HepG2 (cell line): ENCODE results near the gene GARS1. TPM values are rescaled to one million over a fixed set of nuclear protein-coding genes. Genes with fewer than 3 reads are reported as not detected.

ENCODE experiments used
- BRD4 ChIP-seq: sonication (generic); formaldehyde crosslinking; IDR thresholded peaks from 2 replicates; pipeline ENCODE4 v1.4.0; 2020; ENCODE audit warnings: missing genetic modification reagents
- CREM ChIP-seq, 2 experiments: sonication (generic) in 1 of 2; formaldehyde crosslinking in 1 of 2; IDR thresholded peaks; 2 replicates each; pipeline versions ENCODE4 v1.4.0 to v1.6.1; 2016 to 2020; ENCODE audit warnings: antibody characterized with exemption in 1 of 2, mild to moderate bottlenecking in 1 of 2, missing genetic modification reagents in 1 of 2
- ESRRA ChIP-seq: sonication (generic); formaldehyde crosslinking; IDR thresholded peaks from 2 replicates; pipeline ENCODE4 v1.5.1; 2020; ENCODE audit warnings: mild to moderate bottlenecking, low read depth, missing genetic modification reagents
- KLF11 ChIP-seq: IDR thresholded peaks from 2 replicates; pipeline ENCODE4 v1.6.1; 2016; ENCODE audit warnings: missing compliant biosample characterization
- RAD21 ChIP-seq: fragments of 450-650 bp; formaldehyde crosslinking; IDR thresholded peaks from 2 replicates; pipeline ENCODE4 v1.5.0; 2020; ENCODE audit warnings: mild to moderate bottlenecking
- TBL1XR1 ChIP-seq: fragments of 150-350 bp; IDR thresholded peaks from 2 replicates; pipeline ENCODE4 v1.6.1; 2014; ENCODE audit warnings: borderline replicate concordance, low read length; ENCODE audit not compliant: partially characterized antibody
- YY1 ChIP-seq: IDR thresholded peaks from 2 replicates; pipeline ENCODE4 v1.6.1; 2011; ENCODE audit warnings: low read length, low read depth, moderate library complexity, mild to moderate bottlenecking; ENCODE audit not compliant: insufficient read depth, insufficient replicate concordance
- ZNF138 ChIP-seq: sonication (generic); formaldehyde crosslinking; IDR thresholded peaks from 2 replicates; pipeline ENCODE4 v1.5.0; 2020; ENCODE audit warnings: mild to moderate bottlenecking, low read depth, missing genetic modification reagents
- ZNF143 ChIP-seq: sonication (generic); formaldehyde crosslinking; IDR thresholded peaks from 2 replicates; pipeline ENCODE4 v1.4.0; 2020; ENCODE audit warnings: missing genetic modification reagents
- ZNF33B ChIP-seq: sonication (generic); formaldehyde crosslinking; IDR thresholded peaks from 2 replicates; pipeline ENCODE4 v1.5.1; 2020; ENCODE audit warnings: mild to moderate bottlenecking, missing genetic modification reagents
- ZNF383 ChIP-seq: sonication (generic); formaldehyde crosslinking; IDR thresholded peaks from 2 replicates; pipeline ENCODE4 v1.4.0; 2020; ENCODE audit warnings: missing genetic modification reagents, mild to moderate bottlenecking, borderline replicate concordance
- ZNF672 ChIP-seq: sonication (generic); formaldehyde crosslinking; IDR thresholded peaks from 2 replicates; pipeline ENCODE4 v1.8.1; 2022; ENCODE audit warnings: missing genetic modification reagents
- ZNF773 ChIP-seq: sonication (generic); formaldehyde crosslinking; IDR thresholded peaks from 2 replicates; pipeline ENCODE4 v1.4.0; 2020; ENCODE audit warnings: missing genetic modification reagents, borderline replicate concordance
- ZNF775 ChIP-seq: sonication (generic); formaldehyde crosslinking; IDR thresholded peaks from 2 replicates; pipeline ENCODE4 v1.4.0; 2020; ENCODE audit warnings: missing genetic modification reagents, mild to moderate bottlenecking, moderate library complexity, borderline replicate concordance
- polyA plus RNA-seq, 8 experiments: library from polyadenylated mRNA; depleted of rRNA in 3 of 8; stranded (reverse) in 7 of 8; unstranded in 1 of 8; fragments of >200 nt; fragmentation: Illumina TruSeq in 4 of 8; extraction: Trizol in 4 of 8; gene quantifications; 2 replicates each; pipeline versions ENCODE4 v1.2.1 to v1.2.3, GENCODE V29; 2011 to 2016; ENCODE audit warnings: low read depth in 4 of 8, missing spikeins in 1 of 8, mixed read lengths in 1 of 8; ENCODE audit not compliant: insufficient read depth in 1 of 8
- total RNA-seq, 5 experiments: library from RNA; depleted of rRNA; stranded (reverse); fragments of >200 nt; fragmentation: Illumina TruSeq; extraction: Trizol; gene quantifications; 2 replicates each; pipeline ENCODE4 v1.2.3, GENCODE V29; 2016; ENCODE audit warnings: low read depth in 1 of 5
- TF ChIP-seq, protein P1 (sequence below), 2 experiments: fragments of 450-650 bp in 1 of 2; sonication (generic) in 1 of 2; formaldehyde crosslinking in 1 of 2; IDR thresholded peaks; 2 replicates each; pipeline versions ENCODE4 v1.6.1 to v1.8.0; 2016 to 2022; ENCODE audit warnings: antibody characterized with exemption in 1 of 2, mild to moderate bottlenecking in 1 of 2, missing genetic modification reagents in 1 of 2
- TF ChIP-seq, protein P2 (sequence below): sonication (generic); formaldehyde crosslinking; IDR thresholded peaks from 2 replicates; pipeline ENCODE4 v1.8.0; 2022; ENCODE audit warnings: low read depth, missing genetic modification reagents
- TF ChIP-seq, protein P3 (sequence below): sonication (generic); formaldehyde crosslinking; conservative IDR thresholded peaks from 2 replicates; pipeline ENCODE4 v1.4.0; 2020; ENCODE audit warnings: missing genetic modification reagents

The GARS1 gene
- total and polyA plus RNA-seq, 2 of the 13 experiments (the other 11 are each of a cell fraction or from before 2014, with no cell fraction given), result 140 to 460 TPM

DNA sequence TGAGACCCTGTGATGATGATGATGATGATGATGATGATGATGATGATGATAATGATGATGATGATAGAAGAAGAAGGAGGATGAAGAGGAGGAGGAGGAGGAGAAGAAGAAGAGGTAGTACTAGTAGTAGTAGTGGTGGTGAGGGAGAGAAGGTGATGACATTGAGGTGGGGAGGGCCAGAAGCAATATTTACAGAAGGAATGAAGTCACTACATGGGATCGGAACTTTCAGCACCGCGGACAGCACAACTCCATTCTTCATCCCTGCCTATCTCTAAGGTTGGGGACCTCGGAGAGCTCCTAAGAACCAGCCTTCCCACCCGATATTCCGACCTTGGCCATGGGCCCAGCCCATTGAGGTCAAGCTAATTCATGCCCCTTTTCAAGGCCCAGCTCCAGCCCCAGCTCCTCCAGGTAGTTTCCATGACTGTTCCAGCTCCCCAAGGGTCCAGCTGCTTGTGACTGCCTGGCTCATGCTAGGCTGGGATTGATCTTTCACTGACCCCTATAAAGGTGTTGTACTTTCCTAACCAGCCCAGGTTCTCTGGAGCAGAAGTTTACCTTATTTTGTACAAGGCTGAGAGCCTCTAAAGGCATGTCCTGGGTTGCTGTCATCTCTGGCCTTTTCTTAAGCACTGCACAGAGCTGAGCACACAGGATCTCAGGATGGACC is 77.3 kb downstream of the GARS1 start (continued):
- TF ChIP-seq, protein P1, sequence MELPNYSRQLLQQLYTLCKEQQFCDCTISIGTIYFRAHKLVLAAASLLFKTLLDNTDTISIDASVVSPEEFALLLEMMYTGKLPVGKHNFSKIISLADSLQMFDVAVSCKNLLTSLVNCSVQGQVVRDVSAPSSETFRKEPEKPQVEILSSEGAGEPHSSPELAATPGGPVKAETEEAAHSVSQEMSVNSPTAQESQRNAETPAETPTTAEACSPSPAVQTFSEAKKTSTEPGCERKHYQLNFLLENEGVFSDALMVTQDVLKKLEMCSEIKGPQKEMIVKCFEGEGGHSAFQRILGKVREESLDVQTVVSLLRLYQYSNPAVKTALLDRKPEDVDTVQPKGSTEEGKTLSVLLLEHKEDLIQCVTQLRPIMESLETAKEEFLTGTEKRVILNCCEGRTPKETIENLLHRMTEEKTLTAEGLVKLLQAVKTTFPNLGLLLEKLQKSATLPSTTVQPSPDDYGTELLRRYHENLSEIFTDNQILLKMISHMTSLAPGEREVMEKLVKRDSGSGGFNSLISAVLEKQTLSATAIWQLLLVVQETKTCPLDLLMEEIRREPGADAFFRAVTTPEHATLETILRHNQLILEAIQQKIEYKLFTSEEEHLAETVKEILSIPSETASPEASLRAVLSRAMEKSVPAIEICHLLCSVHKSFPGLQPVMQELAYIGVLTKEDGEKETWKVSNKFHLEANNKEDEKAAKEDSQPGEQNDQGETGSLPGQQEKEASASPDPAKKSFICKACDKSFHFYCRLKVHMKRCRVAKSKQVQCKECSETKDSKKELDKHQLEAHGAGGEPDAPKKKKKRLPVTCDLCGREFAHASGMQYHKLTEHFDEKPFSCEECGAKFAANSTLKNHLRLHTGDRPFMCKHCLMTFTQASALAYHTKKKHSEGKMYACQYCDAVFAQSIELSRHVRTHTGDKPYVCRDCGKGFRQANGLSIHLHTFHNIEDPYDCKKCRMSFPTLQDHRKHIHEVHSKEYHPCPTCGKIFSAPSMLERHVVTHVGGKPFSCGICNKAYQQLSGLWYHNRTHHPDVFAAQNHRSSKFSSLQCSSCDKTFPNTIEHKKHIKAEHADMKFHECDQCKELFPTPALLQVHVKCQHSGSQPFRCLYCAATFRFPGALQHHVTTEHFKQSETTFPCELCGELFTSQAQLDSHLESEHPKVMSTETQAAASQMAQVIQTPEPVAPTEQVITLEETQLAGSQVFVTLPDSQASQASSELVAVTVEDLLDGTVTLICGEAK (IDR thresholded peaks at IDR 0.05), result no peak
- TF ChIP-seq, protein P1 (CRISPR knock-in tag; IDR thresholded peaks at IDR 0.05), result no peak; the same call in 1 of the 2 replicates
- TF ChIP-seq KLF11 (CRISPR knock-in tag), result peak; percentile 96
- peak; percentile 87; the same call in 1 of the 2 replicates for TF ChIP-seq ZNF773 (CRISPR knock-in tag)
- TF ChIP-seq ZNF138 (CRISPR knock-in tag), result no peak
- TF ChIP-seq YY1, result no peak
- TF ChIP-seq, protein P2, sequence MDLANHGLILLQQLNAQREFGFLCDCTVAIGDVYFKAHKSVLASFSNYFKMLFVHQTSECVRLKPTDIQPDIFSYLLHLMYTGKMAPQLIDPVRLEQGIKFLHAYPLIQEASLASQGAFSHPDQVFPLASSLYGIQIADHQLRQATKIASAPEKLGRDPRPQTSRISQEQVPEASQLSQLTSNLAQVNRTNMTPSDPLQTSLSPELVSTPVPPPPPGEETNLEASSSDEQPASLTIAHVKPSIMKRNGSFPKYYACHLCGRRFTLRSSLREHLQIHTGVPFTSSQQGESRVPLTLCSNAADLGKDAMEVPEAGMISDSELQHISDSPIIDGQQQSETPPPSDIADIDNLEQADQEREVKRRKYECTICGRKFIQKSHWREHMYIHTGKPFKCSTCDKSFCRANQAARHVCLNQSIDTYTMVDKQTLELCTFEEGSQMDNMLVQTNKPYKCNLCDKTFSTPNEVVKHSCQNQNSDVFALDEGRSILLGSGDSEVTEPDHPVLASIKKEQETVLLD, result no peak
- no peak for TF ChIP-seq CREM (IDR thresholded peaks at IDR 0.05)
- no peak for TF ChIP-seq CREM (CRISPR knock-in tag; IDR thresholded peaks at IDR 0.05)
- TF ChIP-seq ZNF775 (CRISPR knock-in tag), result no peak
- TF ChIP-seq BRD4 (CRISPR knock-in tag), result no peak
- TF ChIP-seq, protein P3, sequence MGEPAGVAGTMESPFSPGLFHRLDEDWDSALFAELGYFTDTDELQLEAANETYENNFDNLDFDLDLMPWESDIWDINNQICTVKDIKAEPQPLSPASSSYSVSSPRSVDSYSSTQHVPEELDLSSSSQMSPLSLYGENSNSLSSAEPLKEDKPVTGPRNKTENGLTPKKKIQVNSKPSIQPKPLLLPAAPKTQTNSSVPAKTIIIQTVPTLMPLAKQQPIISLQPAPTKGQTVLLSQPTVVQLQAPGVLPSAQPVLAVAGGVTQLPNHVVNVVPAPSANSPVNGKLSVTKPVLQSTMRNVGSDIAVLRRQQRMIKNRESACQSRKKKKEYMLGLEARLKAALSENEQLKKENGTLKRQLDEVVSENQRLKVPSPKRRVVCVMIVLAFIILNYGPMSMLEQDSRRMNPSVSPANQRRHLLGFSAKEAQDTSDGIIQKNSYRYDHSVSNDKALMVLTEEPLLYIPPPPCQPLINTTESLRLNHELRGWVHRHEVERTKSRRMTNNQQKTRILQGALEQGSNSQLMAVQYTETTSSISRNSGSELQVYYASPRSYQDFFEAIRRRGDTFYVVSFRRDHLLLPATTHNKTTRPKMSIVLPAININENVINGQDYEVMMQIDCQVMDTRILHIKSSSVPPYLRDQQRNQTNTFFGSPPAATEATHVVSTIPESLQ, result peak; percentile 94; the same call in 1 of the 2 replicates
- TF ChIP-seq ZNF143 (CRISPR knock-in tag), result no peak
- no peak for TF ChIP-seq ZNF383 (CRISPR knock-in tag)
- TF ChIP-seq TBL1XR1, result no peak
- TF ChIP-seq RAD21 (CRISPR knock-in tag), result no peak
- no peak for TF ChIP-seq ZNF672 (CRISPR knock-in tag)
- TF ChIP-seq ZNF33B (CRISPR knock-in tag), result no peak
- no peak for TF ChIP-seq ESRRA (CRISPR knock-in tag)
